ENCODE measurements around the gene LPP.

LPP gene

GRCh38 chr3:188742755-188743550 is 589.0 kb downstream of the LPP start:
- DNase-seq = no peak

- DNase-seq = no peak
Measured at GRCh38 chr3:188744166-188744565, 590.2 kb downstream of the LPP start.

GRCh38 chr3:188745031-188745430 is 591.1 kb downstream of the LPP start:
- no peak for DNase-seq

GRCh38 chr3:188746291-188746783 is 592.4 kb downstream of the LPP start:
- no peak for DNase-seq

GRCh38 chr3:188747489-188747888 is 593.5 kb downstream of the LPP start:
- no peak for DNase-seq

DNA sequence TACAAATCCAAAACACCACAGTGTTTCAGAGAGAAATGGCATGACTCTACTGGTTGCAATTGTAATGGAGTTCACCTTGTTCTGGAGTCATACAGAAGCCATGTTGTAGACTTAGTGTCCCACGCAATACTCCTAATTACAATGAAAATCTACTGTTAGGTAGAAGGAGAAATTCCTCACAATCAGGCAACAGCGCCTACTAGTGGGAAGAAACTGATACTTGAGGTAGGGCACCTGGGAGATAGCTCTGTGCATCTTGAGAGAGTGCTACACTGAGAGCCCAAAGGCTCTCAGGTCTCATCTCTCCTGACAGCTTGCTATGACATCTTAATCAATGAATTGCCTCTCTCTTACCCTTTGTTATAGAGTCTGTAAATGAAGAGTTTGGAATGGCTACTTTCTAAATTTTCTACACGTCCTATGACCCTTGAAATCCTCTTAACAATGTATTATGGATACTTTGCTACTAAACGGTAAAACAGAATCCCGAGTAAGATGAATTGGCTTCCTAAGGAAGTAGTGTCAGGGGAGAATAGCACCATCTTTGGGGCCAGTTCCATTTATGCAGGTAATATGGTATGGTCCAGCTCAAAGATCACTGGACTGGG is 595.2 kb downstream of the LPP start:
- no peak for DNase-seq

GRCh38 chr3:188749830-188750229 is 595.9 kb downstream of the LPP start:
- no peak for DNase-seq

DNA sequence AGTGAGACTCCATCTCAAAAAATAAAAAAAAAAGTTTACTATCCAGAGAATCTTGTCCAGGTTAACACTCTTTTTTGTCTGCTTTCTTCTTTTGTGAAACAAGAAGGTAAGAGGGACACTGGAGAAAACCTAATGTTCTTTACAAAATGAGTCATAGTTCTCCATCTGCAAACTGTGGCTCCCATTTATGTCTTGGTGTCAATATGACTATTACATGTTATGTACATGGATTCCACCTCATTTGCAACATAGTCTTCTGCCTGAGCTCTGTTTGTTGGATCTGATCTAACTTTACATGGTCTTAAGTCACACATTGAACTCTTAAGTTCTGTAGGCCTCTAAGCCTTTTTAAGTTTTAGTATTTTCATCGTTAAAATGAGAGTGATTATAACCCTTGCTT is 596.7 kb downstream of the LPP start:
- DNase-seq = no peak

DNA sequence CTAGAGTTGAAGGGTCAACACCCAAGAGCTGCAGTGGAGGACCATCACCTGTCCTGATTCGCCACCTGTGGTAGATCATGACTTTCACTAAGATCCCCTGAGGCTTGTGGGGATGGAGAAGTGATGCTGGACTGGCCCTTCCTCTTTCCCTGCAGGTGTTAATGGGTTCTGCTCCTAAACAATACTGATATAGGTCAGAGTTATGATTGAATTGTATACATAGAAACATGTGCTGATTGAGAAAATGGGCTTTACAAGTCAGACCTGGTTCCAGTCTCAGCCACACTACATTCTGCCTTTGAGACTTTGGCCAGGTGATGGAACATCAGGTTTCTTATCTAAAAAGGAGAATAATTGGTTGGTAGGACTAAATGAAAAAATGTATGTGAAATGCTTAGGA is 598.9 kb downstream of the LPP start:
- DNase-seq = no peak

DNA sequence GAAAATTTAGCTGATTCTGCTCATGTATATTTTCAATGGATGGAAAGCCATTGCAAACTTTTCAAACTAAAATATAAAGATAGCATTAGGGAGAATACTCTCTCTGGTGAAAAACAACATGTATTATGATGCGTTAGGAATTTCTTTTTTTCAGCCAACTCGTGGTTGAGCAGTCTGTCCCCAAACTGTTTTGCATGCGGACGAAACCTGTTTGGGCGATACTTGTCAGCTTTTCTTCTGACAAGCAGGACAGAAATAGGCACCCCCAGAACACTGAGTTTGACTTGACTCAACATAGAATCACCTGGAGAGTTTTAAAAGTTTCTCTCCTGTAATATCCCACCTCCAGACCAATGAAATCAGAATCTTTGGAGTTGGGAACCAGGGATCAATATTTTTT is 600.3 kb downstream of the LPP start:
- no peak for DNase-seq

DNA sequence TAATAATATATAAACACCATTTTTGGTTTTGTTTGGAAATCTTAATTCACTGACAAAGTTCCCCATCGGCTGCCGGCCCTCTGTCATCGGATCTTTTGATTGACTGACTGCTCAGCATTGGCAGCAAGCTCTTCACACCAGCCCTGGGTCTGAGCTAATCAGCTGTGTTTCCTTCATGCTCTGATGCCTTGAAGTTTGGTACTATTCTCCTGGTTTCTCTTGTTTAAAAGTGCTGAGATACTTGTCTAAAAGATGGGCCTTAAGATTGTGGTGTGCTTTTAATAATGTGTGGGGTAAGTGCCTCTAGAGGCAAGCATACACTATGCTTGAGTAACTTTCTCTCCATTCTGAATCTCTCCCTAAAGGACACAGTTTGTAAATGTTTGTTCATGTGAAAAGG is 602.3 kb downstream of the LPP start:
- DNase-seq = no peak

GRCh38 chr3:188759336-188760005 is 605.5 kb downstream of the LPP start:
- DNase-seq = no peak

DNA sequence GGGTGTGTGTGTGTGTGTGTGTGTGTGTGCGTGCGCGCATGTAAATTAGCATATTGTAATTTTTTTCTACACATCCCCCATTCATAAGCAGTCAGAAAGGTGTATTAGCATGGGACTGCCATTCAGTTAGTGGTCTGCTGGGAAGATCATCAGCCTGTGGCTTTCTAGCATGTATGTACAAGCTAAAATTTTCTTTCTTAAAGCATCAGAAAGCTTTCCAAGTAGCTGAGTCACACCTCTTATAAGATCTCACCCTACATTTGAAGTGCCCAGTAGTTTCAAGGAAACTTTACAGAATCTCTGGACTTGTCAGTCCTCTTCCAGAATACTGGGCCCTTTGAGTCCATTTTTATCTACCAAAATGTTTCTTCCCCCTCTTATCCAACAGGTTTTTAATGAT is 606.5 kb downstream of the LPP start:
- DNase-seq = no peak

- DNase-seq = no peak
Measured at GRCh38 chr3:188761439-188761838, 607.5 kb downstream of the LPP start.

DNA sequence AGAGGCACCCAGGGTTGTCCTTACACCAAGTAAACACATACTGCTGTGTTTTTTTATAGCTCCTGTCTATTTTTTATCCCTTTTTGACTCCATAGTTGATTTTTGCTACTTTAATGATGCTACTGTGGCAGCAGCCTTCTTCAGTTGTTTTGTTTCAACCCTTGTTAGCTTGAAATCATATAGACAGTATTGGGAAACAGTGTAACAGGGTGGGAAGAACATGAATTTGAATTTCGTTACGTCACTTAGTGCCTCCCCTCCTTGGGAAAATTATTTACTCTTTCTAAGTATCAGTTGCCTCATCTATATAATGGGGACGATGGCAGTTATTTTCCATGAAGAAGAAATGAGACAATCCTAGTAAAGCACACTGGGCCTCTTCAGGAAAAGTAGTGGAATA is 608.0 kb downstream of the LPP start:
- no peak for DNase-seq

GRCh38 chr3:188764609-188765008 is 610.7 kb downstream of the LPP start:
- DNase-seq = no peak

DNA sequence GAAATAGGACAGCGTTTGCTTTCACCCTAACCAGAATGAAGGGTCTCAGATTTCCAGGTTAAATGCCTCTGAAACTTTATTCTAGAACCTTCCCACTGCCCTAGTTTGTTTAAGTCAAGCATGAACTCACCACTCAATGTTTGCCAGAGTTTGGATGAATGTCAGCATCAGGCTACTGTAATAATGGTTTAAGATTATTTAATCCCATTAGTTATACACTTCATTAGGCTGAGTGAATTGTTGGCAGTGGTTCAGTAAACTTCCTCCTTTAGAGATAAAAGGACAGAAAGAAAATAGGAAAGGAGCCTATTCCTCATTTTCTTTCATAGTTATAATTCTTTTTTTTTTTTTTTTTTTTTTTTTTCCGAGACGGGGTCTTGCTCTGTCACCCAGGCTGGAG is 615.9 kb downstream of the LPP start:
- no peak for DNase-seq

DNA sequence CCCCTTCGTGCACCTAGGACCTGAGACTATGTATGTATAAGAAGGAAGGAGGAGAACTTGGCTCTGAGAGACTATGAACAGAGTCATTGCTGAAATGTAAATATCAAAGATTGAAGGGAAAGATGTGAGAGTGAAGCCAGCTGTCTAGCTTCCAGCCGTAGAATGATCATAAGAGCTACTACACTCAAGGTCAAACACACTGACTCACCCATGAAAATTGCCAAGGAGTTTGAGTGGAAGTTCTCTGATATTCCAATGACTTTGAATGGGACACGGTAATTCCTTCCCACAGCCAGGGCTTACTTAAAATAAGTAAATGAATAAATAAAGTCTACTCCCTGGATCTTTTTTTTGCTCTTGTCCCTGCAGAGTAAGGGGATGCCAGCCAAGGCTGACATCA is 618.9 kb downstream of the LPP start:
- no peak for DNase-seq

DNA sequence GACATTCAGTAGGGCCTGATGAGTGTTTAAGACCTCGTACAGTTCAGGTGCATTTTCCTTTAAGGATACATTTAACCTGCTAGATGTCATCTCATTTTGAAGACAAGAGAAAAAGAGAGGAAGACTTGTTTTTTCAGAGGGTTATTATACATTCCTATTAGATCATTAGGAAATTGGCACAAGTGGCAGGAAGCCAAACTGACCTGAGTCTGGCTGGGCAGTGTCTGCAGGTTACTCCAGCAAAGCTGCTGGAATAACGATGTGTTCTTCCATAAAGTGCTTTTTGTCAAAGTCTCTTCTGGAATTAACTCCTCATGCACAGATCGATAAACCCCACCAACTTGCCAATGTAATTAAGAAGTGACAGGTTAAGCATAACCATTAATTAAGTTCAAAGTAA is 621.5 kb downstream of the LPP start:
- DNase-seq = no peak

GRCh38 chr3:188776447-188776846 is 622.5 kb downstream of the LPP start:
- DNase-seq = no peak

- DNase-seq = no peak
Measured at GRCh38 chr3:188778091-188778852, 624.3 kb downstream of the LPP start.

- no peak for DNase-seq
Measured at GRCh38 chr3:188779281-188779980, 625.5 kb downstream of the LPP start.
